Memory B cell (primary cell): ENCODE results near the gene SFMBT2.

Experiments
- ATAC-seq: fragments of 150-1000 bp; cut with Tn5 transposase; 2 replicates; pipeline ENCODE4 v1.10.0; 2021; ENCODE audit warnings: low read depth, mild to moderate bottlenecking, moderate library complexity
- DNase-seq, 2 donors: peaks; one replicate each; pipeline ENCODE4 v3.0.0; 2022; ENCODE audit warnings: low spot score in 2 of 2
- H3K27ac Mint-ChIP-seq: one replicate; pipeline ENCODE4 v1.8.0; 2022; ENCODE audit warnings: mild to moderate bottlenecking, moderate library complexity, mixed read lengths
- H3K27me3 Mint-ChIP-seq: one replicate; pipeline ENCODE4 v1.8.0; 2022; ENCODE audit warnings: mixed read lengths
- H3K36me3 Mint-ChIP-seq: one replicate; pipeline ENCODE4 v1.8.0; 2022; ENCODE audit warnings: mild to moderate bottlenecking, mixed read lengths
- H3K4me1 Mint-ChIP-seq: one replicate; pipeline ENCODE4 v1.8.0; 2022; ENCODE audit warnings: mixed read lengths
- H3K4me3 Mint-ChIP-seq: one replicate; pipeline ENCODE4 v1.8.0; 2022; ENCODE audit warnings: mild to moderate bottlenecking, moderate library complexity, mixed read lengths
- H3K9me3 Mint-ChIP-seq: one replicate; pipeline ENCODE4 v1.8.0; 2022; ENCODE audit warnings: mixed read lengths

The SFMBT2 gene

GRCh38 chr10:7414766-7415165, 3.9 kb upstream of the SFMBT2 start:
- H3K27me3 Mint-ChIP-seq: peaks cover 2% of the 10 kb centered on the region
- H3K36me3 Mint-ChIP-seq: no peaks in the 10 kb centered on the region
- peaks cover 2% of the 10 kb centered on the region for H3K4me1 Mint-ChIP-seq
- no peak for ATAC-seq
- no peak overlapping the region for H3K4me3 Mint-ChIP-seq
- no peak for DNase-seq
- no peaks in the 10 kb centered on the region for H3K9me3 Mint-ChIP-seq
- H3K27ac Mint-ChIP-seq: no peak overlapping the region

DNA sequence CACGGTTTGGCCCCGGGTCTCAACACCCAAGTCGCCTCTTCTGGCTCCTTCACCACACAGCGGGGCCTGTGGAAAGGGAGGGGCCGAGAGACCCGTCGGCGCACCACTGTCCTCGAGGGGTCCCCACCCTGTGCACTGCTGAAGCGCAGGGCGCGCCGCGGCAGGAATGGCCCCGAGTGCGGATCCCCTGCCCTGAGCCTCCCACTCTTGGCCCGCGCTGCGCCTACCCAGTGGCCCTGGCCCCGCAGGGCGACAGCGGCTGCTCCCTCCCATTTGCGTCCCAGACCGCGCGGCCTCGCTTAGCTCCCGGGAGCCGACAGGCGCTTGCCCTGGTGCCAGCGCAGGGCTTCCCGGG, 2.1 kb upstream of the SFMBT2 start:
- H3K4me1 Mint-ChIP-seq: peaks cover 12% of the 10 kb centered on the region
- H3K4me3 Mint-ChIP-seq: peak overlapping the region; percentile 92
- no peaks in the 10 kb centered on the region for H3K36me3 Mint-ChIP-seq
- H3K9me3 Mint-ChIP-seq: no peaks in the 10 kb centered on the region
- DNase-seq: peak in 1 of 2 donors; percentile 26
- H3K27me3 Mint-ChIP-seq: peaks cover 2% of the 10 kb centered on the region
- no peak overlapping the region for H3K27ac Mint-ChIP-seq
- no peak for ATAC-seq

- ATAC-seq (no peak), DNase-seq (peak in 1 of 2 donors; percentile 34)
- H3K27me3 Mint-ChIP-seq: no peaks in the 10 kb centered on the region
- H3K4me3 Mint-ChIP-seq: peak overlapping the region; percentile 92
- no peaks in the 10 kb centered on the region for H3K36me3 Mint-ChIP-seq
- peaks cover 12% of the 10 kb centered on the region for H3K4me1 Mint-ChIP-seq
- no peaks in the 10 kb centered on the region for H3K9me3 Mint-ChIP-seq
- H3K27ac Mint-ChIP-seq: no peak overlapping the region
These were observed 1.5 kb upstream of the SFMBT2 start for GRCh38 chr10:7412237-7412927.

- ATAC-seq (peak; percentile 16), DNase-seq (peak in 1 of 2 donors; percentile 50)
- H3K4me1 Mint-ChIP-seq: peaks cover 12% of the 10 kb centered on the region
These were observed 866 bp upstream of the SFMBT2 start for GRCh38 chr10:7411671-7412128.

GRCh38 chr10:7410301-7410861, 453 bp downstream of the SFMBT2 start:
- ATAC-seq (no peak), DNase-seq (peak in 1 of 2 donors; percentile 19)
- H3K4me1 Mint-ChIP-seq: peaks cover 12% of the 10 kb centered on the region
- no peaks in the 10 kb centered on the region for H3K27me3 Mint-ChIP-seq
- no peaks in the 10 kb centered on the region for H3K36me3 Mint-ChIP-seq
- H3K9me3 Mint-ChIP-seq: no peaks in the 10 kb centered on the region
- peak overlapping the region; percentile 92 for H3K4me3 Mint-ChIP-seq
- peak overlapping the region; percentile 81 for H3K27ac Mint-ChIP-seq

More at GRCh38 chr10:7411671-7412128, 866 bp upstream of the SFMBT2 start:
- peak overlapping the region; percentile 92 for H3K4me3 Mint-ChIP-seq
- H3K27ac Mint-ChIP-seq: no peak overlapping the region
- H3K9me3 Mint-ChIP-seq: no peaks in the 10 kb centered on the region
- H3K36me3 Mint-ChIP-seq: no peaks in the 10 kb centered on the region
- H3K27me3 Mint-ChIP-seq: no peaks in the 10 kb centered on the region

DNA sequence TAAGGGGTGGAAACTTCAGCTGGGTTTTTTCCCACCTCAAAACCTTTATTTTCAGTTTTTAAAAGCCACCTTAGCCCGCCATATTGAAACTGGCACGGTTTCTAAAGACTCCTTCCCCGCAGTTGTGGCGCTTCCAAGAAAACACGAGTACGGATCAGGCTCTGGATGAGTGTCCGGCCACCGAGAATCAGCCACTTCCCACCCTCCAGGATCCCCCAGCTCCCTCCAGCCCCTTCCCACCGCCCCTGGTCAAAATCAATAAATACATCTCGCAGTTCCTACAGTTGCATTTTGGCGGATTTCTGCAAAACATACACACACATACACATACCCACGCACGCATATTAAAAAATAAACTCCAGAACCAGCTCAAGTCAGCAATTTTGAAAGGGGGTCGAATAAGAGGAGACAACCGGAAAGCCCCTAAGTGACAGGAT, 1.1 kb downstream of the SFMBT2 start:
- no peaks in the 10 kb centered on the region for H3K36me3 Mint-ChIP-seq
- ATAC-seq (peak; percentile 14), DNase-seq (no peak)
- no peaks in the 10 kb centered on the region for H3K27me3 Mint-ChIP-seq
- H3K4me1 Mint-ChIP-seq: peaks cover 12% of the 10 kb centered on the region
- H3K4me3 Mint-ChIP-seq: peak overlapping the region; percentile 92
- no peaks in the 10 kb centered on the region for H3K9me3 Mint-ChIP-seq
- H3K27ac Mint-ChIP-seq: peak overlapping the region; percentile 81

DNA sequence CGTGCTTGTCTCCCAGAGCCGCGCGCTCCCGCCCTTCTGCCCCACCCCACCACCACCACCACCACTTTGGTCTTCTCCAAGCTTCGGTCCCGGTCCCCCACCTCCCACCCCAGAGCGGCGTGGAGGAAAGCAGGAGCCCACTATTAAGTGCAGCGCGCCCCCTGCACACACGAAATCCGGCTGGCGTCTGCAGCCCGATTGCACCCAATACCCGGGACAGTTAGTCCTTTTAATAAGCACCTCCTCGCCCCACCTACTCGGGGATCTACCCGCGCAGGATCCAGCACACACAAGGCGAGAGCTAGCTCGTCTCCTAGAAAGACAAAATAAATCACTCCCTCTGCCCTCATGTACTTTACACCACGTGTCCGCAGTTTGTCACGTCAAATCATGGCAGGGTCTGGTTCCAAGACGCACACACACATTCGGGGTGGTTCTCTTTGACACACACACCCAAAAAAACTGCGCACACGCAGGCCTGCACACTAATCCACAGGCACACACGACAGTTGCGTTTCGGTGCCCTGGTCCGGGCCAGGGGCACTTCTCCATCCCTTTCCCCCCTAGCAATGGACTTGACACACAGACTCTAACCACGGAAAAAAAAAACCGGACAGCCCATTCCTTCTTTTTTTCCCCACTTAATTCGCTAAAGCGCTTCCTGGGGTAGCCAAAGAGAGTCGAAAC, 1.6 kb downstream of the SFMBT2 start:
- peak; percentile 37 for ATAC-seq
- Mint-ChIP-seq H3K9me3 (no peaks in the 10 kb centered on the region), H3K36me3 (no peaks in the 10 kb centered on the region), H3K4me1 (peaks cover 14% of the 10 kb centered on the region), H3K27ac (peak overlapping the region; percentile 81), H3K4me3 (peak overlapping the region; percentile 92), H3K27me3 (no peaks in the 10 kb centered on the region)
- peak in 1 of 2 donors; percentile 20 for DNase-seq

DNA sequence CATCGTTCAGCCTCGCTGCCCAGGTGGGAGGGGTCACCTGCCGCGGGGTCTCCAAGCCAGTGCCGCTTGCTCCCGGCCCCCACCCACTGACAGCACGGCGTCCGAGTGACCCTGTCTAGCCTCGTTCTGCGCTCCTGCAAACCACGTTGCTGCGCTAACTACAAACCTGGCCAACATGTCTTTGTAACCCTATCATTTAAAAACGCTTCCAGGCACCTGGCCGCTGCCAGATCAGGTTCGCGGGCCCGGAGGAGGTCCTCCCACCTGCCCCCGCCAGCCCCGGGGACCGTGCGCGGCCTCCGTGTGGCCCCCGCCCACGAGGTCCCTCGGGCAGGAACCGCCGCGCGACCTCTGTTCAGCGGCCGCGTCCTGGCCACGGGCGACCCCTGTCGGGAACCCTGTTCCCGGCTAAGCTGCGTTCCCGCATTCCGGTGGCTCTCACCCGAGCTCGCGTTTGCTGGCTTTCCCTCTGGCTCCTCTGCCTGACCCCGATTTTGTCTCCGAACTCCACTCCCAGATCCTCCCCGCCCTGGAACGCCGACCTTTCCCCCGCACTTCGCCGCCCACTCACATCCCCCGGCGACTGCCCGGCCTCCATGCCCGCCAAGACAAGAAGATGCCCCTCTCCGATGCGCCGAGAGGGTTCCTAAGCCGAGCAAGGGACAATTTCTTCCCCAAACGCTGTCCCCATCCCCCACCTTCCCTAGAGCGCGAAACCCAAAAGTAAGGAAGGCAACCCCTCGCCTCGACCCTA, 2.4 kb downstream of the SFMBT2 start:
- Mint-ChIP-seq H3K27ac (peak overlapping the region; percentile 81), H3K9me3 (no peaks in the 10 kb centered on the region), H3K27me3 (no peaks in the 10 kb centered on the region), H3K36me3 (no peaks in the 10 kb centered on the region), H3K4me3 (peak overlapping the region; percentile 92), H3K4me1 (peaks cover 14% of the 10 kb centered on the region)
- DNase-seq: peak in 1 of 2 donors; percentile 42
- ATAC-seq: peak; percentile 24

DNA sequence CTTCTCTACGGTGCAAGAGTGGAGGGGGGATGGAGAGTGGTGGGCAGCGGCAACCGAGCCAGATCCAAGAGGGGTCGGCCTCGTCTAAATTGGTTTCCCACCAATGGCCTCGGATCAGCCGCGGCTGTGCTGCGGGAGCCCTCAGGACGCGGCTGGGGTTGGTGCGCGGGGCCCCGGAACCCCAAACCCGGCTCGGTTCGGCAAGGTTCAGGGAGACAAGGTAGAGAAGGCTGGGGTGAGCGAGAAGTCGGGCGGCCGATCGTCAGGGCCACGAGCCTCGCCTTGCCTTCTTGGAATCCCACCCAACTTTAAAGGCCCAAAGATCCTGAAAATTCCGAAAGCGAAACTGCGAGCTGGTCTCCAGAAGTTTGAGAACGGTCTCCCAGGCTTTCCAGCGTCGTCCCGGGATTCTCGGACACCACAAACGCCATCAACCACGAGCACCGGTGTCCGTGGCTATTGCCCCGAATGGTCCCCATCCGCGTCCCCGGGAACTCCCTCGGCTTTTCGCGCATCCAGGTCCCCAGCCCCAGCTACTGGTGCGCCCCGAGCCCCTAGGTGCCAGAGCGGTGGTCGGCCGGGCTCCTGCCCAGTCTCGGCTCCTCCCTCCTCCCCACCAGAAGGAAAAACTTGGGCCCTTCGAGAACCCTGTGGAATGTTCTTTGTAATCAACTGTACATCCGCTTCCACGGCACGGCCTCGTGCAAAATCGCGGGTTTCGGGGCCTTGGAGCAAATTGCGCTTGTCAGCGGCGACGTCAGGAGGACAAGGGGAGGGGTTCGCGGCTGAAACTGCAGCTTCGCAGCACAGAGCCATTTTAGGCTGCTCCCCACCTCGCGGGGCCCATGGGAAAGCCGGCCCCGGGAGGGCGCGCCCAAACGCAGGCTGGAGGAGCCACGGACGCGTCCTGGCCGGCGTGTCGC, 3.2 kb downstream of the SFMBT2 start:
- no peaks in the 10 kb centered on the region for H3K9me3 Mint-ChIP-seq
- H3K36me3 Mint-ChIP-seq: no peaks in the 10 kb centered on the region
- no peak for ATAC-seq
- no peak overlapping the region for H3K27ac Mint-ChIP-seq
- H3K4me3 Mint-ChIP-seq: peak overlapping the region; percentile 92
- DNase-seq: peak in 1 of 2 donors; percentile 30
- no peaks in the 10 kb centered on the region for H3K27me3 Mint-ChIP-seq
- peaks cover 14% of the 10 kb centered on the region for H3K4me1 Mint-ChIP-seq

GRCh38 chr10:7406712-7407333, 4.0 kb downstream of the SFMBT2 start:
- H3K4me3 Mint-ChIP-seq: peak overlapping the region; percentile 92
- no peaks in the 10 kb centered on the region for H3K9me3 Mint-ChIP-seq
- no peak for ATAC-seq
- DNase-seq: no peak
- peaks cover 14% of the 10 kb centered on the region for H3K4me1 Mint-ChIP-seq
- no peaks in the 10 kb centered on the region for H3K27me3 Mint-ChIP-seq
- no peaks in the 10 kb centered on the region for H3K36me3 Mint-ChIP-seq
- H3K27ac Mint-ChIP-seq: no peak overlapping the region

DNA sequence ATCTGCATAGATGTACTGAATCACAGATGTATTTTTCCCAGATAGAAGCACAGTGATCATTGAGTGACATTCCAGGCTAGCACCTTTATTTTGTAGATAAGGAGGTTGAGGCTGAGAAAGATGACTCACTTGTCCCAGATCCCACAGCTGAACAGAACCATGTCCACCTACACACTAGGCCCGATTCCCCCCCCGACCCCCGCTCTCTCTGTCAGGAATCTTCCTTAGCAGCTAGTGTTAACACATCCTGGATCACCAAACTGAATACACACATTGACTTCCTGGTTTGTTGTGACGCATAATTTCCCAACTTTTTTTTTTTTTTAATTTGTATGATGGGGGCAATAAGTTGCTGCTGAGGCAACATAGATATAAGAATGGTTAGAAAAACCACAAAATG, 5.2 kb downstream of the SFMBT2 start:
- ATAC-seq (no peak), DNase-seq (no peak)
- H3K36me3 Mint-ChIP-seq: no peaks in the 10 kb centered on the region
- H3K27ac Mint-ChIP-seq: no peak overlapping the region
- no peaks in the 10 kb centered on the region for H3K9me3 Mint-ChIP-seq
- no peak overlapping the region for H3K4me3 Mint-ChIP-seq
- no peaks in the 10 kb centered on the region for H3K27me3 Mint-ChIP-seq
- H3K4me1 Mint-ChIP-seq: peaks cover 14% of the 10 kb centered on the region

DNA sequence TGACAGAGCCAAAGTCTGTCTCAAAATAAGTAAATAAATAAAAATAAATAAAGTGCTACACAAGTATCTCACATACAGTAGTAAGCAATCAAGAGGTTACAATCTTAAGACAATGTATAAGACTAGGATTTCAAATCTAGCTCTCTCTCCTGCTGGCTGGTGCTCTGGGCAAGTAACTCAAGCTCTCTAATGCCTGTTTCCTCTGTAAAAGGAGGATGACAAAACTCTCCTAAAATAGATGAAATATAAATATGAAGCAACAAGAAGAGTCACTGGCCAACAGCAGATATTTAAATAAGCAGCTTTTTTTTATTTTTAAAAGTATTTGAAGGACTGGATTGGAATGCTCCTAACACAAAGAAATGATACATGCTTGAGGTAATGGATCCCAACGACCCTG, 7.2 kb downstream of the SFMBT2 start:
- no peak for DNase-seq
- peaks cover 7% of the 10 kb centered on the region for H3K4me1 Mint-ChIP-seq
- no peak for ATAC-seq
- H3K36me3 Mint-ChIP-seq: peaks cover 3% of the 10 kb centered on the region
- H3K27ac Mint-ChIP-seq: no peak overlapping the region
- H3K27me3 Mint-ChIP-seq: no peaks in the 10 kb centered on the region
- no peak overlapping the region for H3K4me3 Mint-ChIP-seq
- no peaks in the 10 kb centered on the region for H3K9me3 Mint-ChIP-seq

GRCh38 chr10:7401782-7402181, 9.1 kb downstream of the SFMBT2 start:
- DNase-seq (no peak), ATAC-seq (no peak)
- peaks cover 3% of the 10 kb centered on the region for H3K36me3 Mint-ChIP-seq
- no peak overlapping the region for H3K4me3 Mint-ChIP-seq
- no peaks in the 10 kb centered on the region for H3K9me3 Mint-ChIP-seq
- H3K27me3 Mint-ChIP-seq: no peaks in the 10 kb centered on the region
- no peak overlapping the region for H3K27ac Mint-ChIP-seq
- peaks cover 6% of the 10 kb centered on the region for H3K4me1 Mint-ChIP-seq
